Activated CD4-positive, CD25-positive, alpha-beta regulatory T cell (primary cell): ENCODE measurements around the gene PCK2.

Experiments used
- DNase-seq, 4 experiments: peaks; one replicate each; lab custom pipeline; 2025; lab: John Stamatoyannopoulos, UW

PCK2 gene

GRCh38 chr14:24060984-24061913, 32.9 kb upstream of the PCK2 start:
- DNase-seq: no peak

- no peak for DNase-seq
Observed at GRCh38 chr14:24062216-24062980, 31.7 kb upstream of the PCK2 start.

GRCh38 chr14:24063263-24063836, 30.8 kb upstream of the PCK2 start:
- no peak for DNase-seq

- no peak for DNase-seq
Observed at GRCh38 chr14:24064091-24064795, 29.9 kb upstream of the PCK2 start.

- DNase-seq: no peak
Observed at GRCh38 chr14:24064856-24065255, 29.3 kb upstream of the PCK2 start.

- no peak for DNase-seq
Observed at GRCh38 chr14:24065408-24065807, 28.7 kb upstream of the PCK2 start.

- no peak for DNase-seq
Observed at GRCh38 chr14:24066496-24067132, 27.5 kb upstream of the PCK2 start.

GRCh38 chr14:24067133-24068082, 26.7 kb upstream of the PCK2 start:
- DNase-seq: no peak

- no peak for DNase-seq
Observed at GRCh38 chr14:24068711-24069410, 25.2 kb upstream of the PCK2 start.

GRCh38 chr14:24069411-24069735, 24.7 kb upstream of the PCK2 start:
- no peak for DNase-seq

GRCh38 chr14:24070285-24071143, 23.6 kb upstream of the PCK2 start:
- no peak for DNase-seq

- no peak for DNase-seq
Observed at GRCh38 chr14:24071144-24071697, 22.9 kb upstream of the PCK2 start, which contains the start of gene CPNE6. Gene CPNE6 (plus strand): TSS chr14:24071562. CDS start chr14:24072937, 1,375 bp downstream.

- no peak for DNase-seq
Observed at GRCh38 chr14:24071836-24072430, 22.2 kb upstream of the PCK2 start.

GRCh38 chr14:24072436-24072835, 21.7 kb upstream of the PCK2 start:
- no peak for DNase-seq

GRCh38 chr14:24072881-24073877, 20.9 kb upstream of the PCK2 start:
- no peak for DNase-seq

- no peak for DNase-seq
Observed at GRCh38 chr14:24074625-24075484, 19.3 kb upstream of the PCK2 start.
